ENCODE results near the gene LRBA.

DNA sequence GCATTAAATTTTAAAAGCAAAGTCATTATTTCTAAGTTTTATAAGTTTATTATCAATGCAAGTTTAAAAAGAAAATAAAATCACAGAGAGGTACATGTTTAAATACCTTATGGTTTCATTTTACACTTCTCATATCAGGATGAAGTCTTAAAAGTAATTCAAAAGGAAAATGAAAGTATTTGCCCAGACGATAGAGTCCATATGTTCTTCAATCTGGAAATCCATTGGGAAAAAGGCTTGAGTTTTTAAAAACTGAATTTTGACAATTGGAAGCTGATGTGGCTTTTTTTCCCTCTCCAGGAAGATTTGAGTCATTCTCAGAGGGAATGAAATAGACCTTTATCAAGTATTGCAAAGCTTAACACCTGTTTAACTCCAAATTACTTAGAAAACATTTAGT lies 396.0 kb downstream of the LRBA start:
- TF ChIP-seq CTCF (IDR thresholded peaks at IDR 0.05) (no peak), POLR2AphosphoS5 (IDR thresholded peaks at IDR 0.05) (no peak)

All from breast epithelium (tissue), 3 donors.